Tibial nerve (tissue), 4 donors: ENCODE results near the gene ZBTB7C.

ENCODE experiments used
- EP300 ChIP-seq, 2 donors: sonication (generic); formaldehyde crosslinking; IDR thresholded peaks; one replicate each; pipeline ENCODE4 v1.6.1; 2017; ENCODE audit warnings: antibody characterized with exemption in 2 of 2, mild to moderate bottlenecking in 1 of 2
- POLR2A ChIP-seq, 2 donors: fragments of 450-650 bp; IDR thresholded peaks; one replicate each; pipeline ENCODE4 v1.6.1; 2017; ENCODE audit warnings: antibody characterized with exemption in 2 of 2, mild to moderate bottlenecking in 2 of 2, moderate library complexity in 2 of 2
- TF ChIP-seq, protein P1 (sequence below), 5 experiments: fragments of 200-600 bp in 3 of 5; fragments of 450-650 bp in 2 of 5; sonication (generic) in 3 of 5; IDR thresholded peaks; one replicate each; pipeline ENCODE4 v1.5.1; 2016 to 2019; ENCODE audit warnings: antibody characterized with exemption in 5 of 5, mild to moderate bottlenecking in 3 of 5, moderate library complexity in 2 of 5

- TF ChIP-seq EP300 (IDR thresholded peaks at IDR 0.05): no peak
- TF ChIP-seq, protein P1, sequence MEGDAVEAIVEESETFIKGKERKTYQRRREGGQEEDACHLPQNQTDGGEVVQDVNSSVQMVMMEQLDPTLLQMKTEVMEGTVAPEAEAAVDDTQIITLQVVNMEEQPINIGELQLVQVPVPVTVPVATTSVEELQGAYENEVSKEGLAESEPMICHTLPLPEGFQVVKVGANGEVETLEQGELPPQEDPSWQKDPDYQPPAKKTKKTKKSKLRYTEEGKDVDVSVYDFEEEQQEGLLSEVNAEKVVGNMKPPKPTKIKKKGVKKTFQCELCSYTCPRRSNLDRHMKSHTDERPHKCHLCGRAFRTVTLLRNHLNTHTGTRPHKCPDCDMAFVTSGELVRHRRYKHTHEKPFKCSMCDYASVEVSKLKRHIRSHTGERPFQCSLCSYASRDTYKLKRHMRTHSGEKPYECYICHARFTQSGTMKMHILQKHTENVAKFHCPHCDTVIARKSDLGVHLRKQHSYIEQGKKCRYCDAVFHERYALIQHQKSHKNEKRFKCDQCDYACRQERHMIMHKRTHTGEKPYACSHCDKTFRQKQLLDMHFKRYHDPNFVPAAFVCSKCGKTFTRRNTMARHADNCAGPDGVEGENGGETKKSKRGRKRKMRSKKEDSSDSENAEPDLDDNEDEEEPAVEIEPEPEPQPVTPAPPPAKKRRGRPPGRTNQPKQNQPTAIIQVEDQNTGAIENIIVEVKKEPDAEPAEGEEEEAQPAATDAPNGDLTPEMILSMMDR (IDR thresholded peaks at IDR 0.05): no peak
- no peak for TF ChIP-seq POLR2A (IDR thresholded peaks at IDR 0.05)
Measured at GRCh38 chr18:48407358-48407757, 1.8 kb downstream of the ZBTB7C start.
